GM12891 (cell line): Measurements from ENCODE around the gene FADS6.

Experiments used
- POLR2A ChIP-seq: IDR thresholded peaks from 2 replicates; pipeline ENCODE4 v1.6.1; 2011; ENCODE audit warnings: low read depth, low read length, control low read depth
- POLR2AphosphoS5 ChIP-seq: IDR thresholded peaks from 2 replicates; pipeline ENCODE4 v1.6.1; 2011; ENCODE audit warnings: low read depth, low read length, control low read depth
- POU2F2 ChIP-seq: IDR thresholded peaks from 2 replicates; pipeline ENCODE4 v1.6.1; 2011; ENCODE audit warnings: low read depth, mild to moderate bottlenecking, control low read depth, low read length, moderate library complexity
- TAF1 ChIP-seq: IDR thresholded peaks from 2 replicates; pipeline ENCODE4 v1.6.1; 2011; ENCODE audit warnings: low read depth, low read length, control low read depth

GRCh38 chr17:74831444-74832146, 61.8 kb downstream of the FADS6 start:
- TF ChIP-seq POLR2AphosphoS5, result no peak
- TF ChIP-seq POLR2A, result no peak
- no peak for TF ChIP-seq TAF1
- no peak for TF ChIP-seq POU2F2
